OCI-LY3 (cell line): ENCODE measurements around the gene BMPER.

ENCODE experiments used
- H2AFZ ChIP-seq: fragments of 200-600, 300-600 bp; shearing (Covaris generic); 2 replicates; pipeline ENCODE4 v1.6.0; 2014; ENCODE audit warnings: antibody characterized with exemption, low read depth, low read length
- H3K27ac ChIP-seq: fragments of 200-600, 300-600 bp; sonication (generic); 2 replicates; pipeline ENCODE4 v1.5.1; 2014; ENCODE audit warnings: mild to moderate bottlenecking, low read length, moderate library complexity, mixed read lengths
- H3K27me3 ChIP-seq: fragments of 200-600, 300-600 bp; sonication (generic); 2 replicates; pipeline ENCODE4 v1.6.1; 2014; ENCODE audit warnings: low read depth, low read length, mixed read lengths
- H3K36me3 ChIP-seq: fragments of 200-600, 300-600 bp; sonication (generic); replicated peaks from 2 replicates; pipeline ENCODE3; 2014; ENCODE audit warnings: low read depth, low read length, mixed read lengths
- H3K4me1 ChIP-seq: fragments of 300-600, 200-600 bp; sonication (generic); 2 replicates; pipeline ENCODE4 v1.6.1; 2014; ENCODE audit warnings: low read length, mixed read lengths
- H3K4me2 ChIP-seq: fragments of 200-600, 300-600 bp; sonication (generic); 2 replicates; pipeline ENCODE4 v1.6.1; 2014; ENCODE audit warnings: low read length, mixed read lengths
- H3K4me3 ChIP-seq: fragments of 300-600, 200-600 bp; sonication (generic); 2 replicates; pipeline ENCODE4 v1.5.1; 2014; ENCODE audit warnings: antibody characterized with exemption, mild to moderate bottlenecking, low read length, moderate library complexity
- H3K79me2 ChIP-seq: fragments of 300-600, 200-600 bp; shearing (Covaris generic); 2 replicates; pipeline ENCODE4 v1.6.1; 2014; ENCODE audit warnings: mild to moderate bottlenecking, low read length, mixed read lengths
- H3K9ac ChIP-seq: fragments of 300-600, 200-600 bp; shearing (Covaris generic); 2 replicates; pipeline ENCODE4 v1.6.0; 2014; ENCODE audit warnings: mild to moderate bottlenecking, low read length, moderate library complexity
- H3K9me3 ChIP-seq: fragments of 200-600, 300-600 bp; shearing (Covaris generic); 2 replicates; pipeline ENCODE4 v1.6.1; 2014; ENCODE audit warnings: low read length, mixed read lengths; ENCODE audit not compliant: insufficient read depth
- H4K20me1 ChIP-seq: fragments of 200-600, 300-600 bp; sonication (generic); 2 replicates; pipeline ENCODE4 v1.6.1; 2016; ENCODE audit warnings: low read length, mixed read lengths; ENCODE audit not compliant: insufficient read depth
- CTCF ChIP-seq: fragments of 200-600, 300-600 bp; sonication (generic); IDR thresholded peaks from 2 replicates; pipeline ENCODE4 v1.5.1; 2014; ENCODE audit warnings: antibody characterized with exemption, low read length, low read depth
- EZH2phosphoT487 ChIP-seq: fragments of 200-600 bp; shearing (Covaris generic); IDR thresholded peaks from 2 replicates; pipeline ENCODE4 v1.6.1; 2018; ENCODE audit warnings: antibody characterized with exemption, mixed run types, low read depth

The BMPER gene

DNA sequence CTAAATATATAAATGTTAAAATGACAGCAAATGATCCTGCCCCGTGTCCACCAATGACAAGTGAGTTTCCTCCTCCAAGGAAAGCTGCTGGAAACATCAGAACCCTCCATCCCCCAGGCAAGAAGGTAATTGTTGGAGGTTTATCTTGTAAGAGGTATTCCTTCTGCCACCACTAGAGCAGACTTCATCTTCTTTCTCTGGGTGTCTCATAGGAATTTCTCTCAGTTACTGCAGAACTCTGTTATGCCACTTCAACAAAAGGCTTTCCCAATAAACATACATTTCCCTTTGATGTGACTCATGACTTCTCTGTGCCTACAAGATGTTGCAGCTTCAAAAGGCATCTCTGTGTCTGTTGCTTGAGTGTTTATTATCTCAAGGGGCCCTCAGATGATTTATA lies 279.1 kb downstream of the BMPER start:
- Histone ChIP-seq H3K4me3 (no peak overlapping the region), H3K9me3 (no peaks in the 10 kb centered on the region), H3K36me3 (no peaks in the 10 kb centered on the region), H3K27ac (no peak overlapping the region), H3K4me2 (no peak overlapping the region), H3K27me3 (no peaks in the 10 kb centered on the region), H3K9ac (no peak overlapping the region), H4K20me1 (no peaks in the 10 kb centered on the region), H2AFZ (no peak overlapping the region), H3K79me2 (no peaks in the 10 kb centered on the region), H3K4me1 (no peaks in the 10 kb centered on the region)
- TF ChIP-seq CTCF (no peak), EZH2phosphoT487 (no peak)

DNA sequence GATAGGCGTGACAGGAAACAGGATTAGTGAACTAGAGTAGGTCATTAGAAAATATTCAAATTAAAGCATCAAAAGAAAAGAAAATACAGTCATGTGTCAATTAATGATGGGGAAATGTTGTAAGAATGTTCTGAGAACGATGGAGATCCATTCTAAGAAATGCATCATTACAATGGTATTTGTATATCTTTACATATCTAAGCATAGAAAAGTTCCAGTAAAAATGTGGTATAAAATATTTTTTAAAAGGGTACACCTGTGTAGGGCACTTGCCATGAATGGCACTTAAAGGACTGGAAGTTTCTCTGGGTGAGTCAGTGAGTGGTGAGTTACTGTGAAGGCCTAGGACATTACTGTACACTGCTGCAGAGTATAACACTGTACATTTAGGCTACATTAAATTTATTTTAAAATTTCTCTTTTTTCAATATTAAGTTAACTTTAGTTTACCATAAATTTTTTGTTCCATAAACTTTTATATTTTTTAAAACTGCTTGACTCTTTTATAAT lies 282.5 kb downstream of the BMPER start:
- Histone ChIP-seq H3K9ac (no peak overlapping the region), H3K4me3 (no peak overlapping the region), H3K27me3 (no peaks in the 10 kb centered on the region), H3K4me2 (no peak overlapping the region), H3K36me3 (no peaks in the 10 kb centered on the region), H2AFZ (no peak overlapping the region), H3K79me2 (no peaks in the 10 kb centered on the region), H3K4me1 (no peaks in the 10 kb centered on the region), H3K9me3 (no peaks in the 10 kb centered on the region), H4K20me1 (no peaks in the 10 kb centered on the region), H3K27ac (no peak overlapping the region)
- no peak for TF ChIP-seq EZH2phosphoT487
- TF ChIP-seq CTCF, result no peak

DNA sequence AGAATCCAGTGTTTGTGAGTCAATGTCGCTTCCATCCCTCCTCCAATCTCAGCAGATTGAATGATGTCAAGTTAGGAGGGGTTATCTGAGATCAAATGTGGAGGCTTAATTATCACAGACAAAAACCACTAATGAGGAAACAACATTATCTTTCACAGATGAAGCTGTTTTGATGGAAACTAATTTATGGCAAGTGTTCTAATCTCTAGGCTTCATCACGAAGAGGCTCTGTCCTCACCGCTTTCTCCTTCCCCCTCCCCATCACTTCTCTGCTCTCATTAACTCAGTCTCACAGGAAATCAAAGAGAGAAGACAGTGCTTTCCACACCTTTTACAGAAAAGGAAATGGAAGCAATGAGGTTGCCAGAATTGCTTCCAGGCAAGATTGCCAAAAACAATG lies 283.7 kb downstream of the BMPER start:
- Histone ChIP-seq H3K79me2 (no peaks in the 10 kb centered on the region), H3K27me3 (no peaks in the 10 kb centered on the region), H3K4me3 (no peak overlapping the region), H3K36me3 (no peaks in the 10 kb centered on the region), H3K9ac (no peak overlapping the region), H4K20me1 (no peaks in the 10 kb centered on the region), H3K4me1 (no peaks in the 10 kb centered on the region), H2AFZ (no peak overlapping the region), H3K9me3 (no peaks in the 10 kb centered on the region), H3K27ac (no peak overlapping the region), H3K4me2 (no peak overlapping the region)
- TF ChIP-seq EZH2phosphoT487 (no peak), CTCF (no peak)

DNA sequence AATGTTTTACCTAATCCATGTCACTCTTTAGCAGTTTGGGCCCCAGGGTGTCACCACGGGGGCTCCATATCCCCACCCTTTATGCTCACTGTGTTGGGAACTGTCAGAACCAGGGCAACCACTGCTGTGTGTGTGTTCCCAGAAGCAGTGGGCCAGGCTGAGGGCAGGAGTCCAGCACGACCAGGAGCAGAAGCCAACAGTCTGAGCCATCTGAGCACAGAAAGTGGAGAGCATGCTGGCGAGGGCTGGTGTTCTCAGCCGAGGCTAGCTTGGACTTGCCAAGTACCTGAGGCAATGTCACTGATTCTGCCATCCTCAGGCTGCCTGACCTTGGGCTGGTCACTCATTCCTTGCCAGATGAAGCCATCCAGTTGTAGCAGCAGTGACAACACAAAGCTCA lies 285.0 kb downstream of the BMPER start:
- H3K9ac ChIP-seq, result no peak overlapping the region
- no peak overlapping the region for H3K4me2 ChIP-seq
- H3K27ac ChIP-seq, result no peak overlapping the region
- no peaks in the 10 kb centered on the region for H3K27me3 ChIP-seq
- no peaks in the 10 kb centered on the region for H3K36me3 ChIP-seq
- H3K79me2 ChIP-seq, result no peaks in the 10 kb centered on the region
- H3K9me3 ChIP-seq, result no peaks in the 10 kb centered on the region
- no peak overlapping the region for H3K4me3 ChIP-seq
- no peaks in the 10 kb centered on the region for H4K20me1 ChIP-seq
- no peak overlapping the region for H2AFZ ChIP-seq
- H3K4me1 ChIP-seq, result no peaks in the 10 kb centered on the region
- no peak for TF ChIP-seq EZH2phosphoT487
- TF ChIP-seq CTCF, result no peak
